ENCODE results near the gene PLSCR5.
A peak's percentile ranks its signal among the peaks of the same experiment; 100 is the strongest.

The PLSCR5 gene

GRCh38 chr3:146543461-146544001 lies 61.6 kb downstream of the PLSCR5 start:
- DNase-seq, result peak; percentile 85

- no peak for DNase-seq
Measured at GRCh38 chr3:146542978-146543377, 62.2 kb downstream of the PLSCR5 start.

- no peak for DNase-seq
Measured at GRCh38 chr3:146542179-146542578, 63.0 kb downstream of the PLSCR5 start.

- DNase-seq, result no peak
Measured at GRCh38 chr3:146540978-146541377, 64.2 kb downstream of the PLSCR5 start.

- no peak for DNase-seq
Measured at GRCh38 chr3:146540236-146540635, 64.9 kb downstream of the PLSCR5 start.

- DNase-seq, result no peak
Measured at GRCh38 chr3:146539315-146539714, 65.8 kb downstream of the PLSCR5 start.

GRCh38 chr3:146537603-146538002 lies 67.5 kb downstream of the PLSCR5 start:
- no peak for DNase-seq

- no peak for DNase-seq
Measured at GRCh38 chr3:146536681-146537080, 68.5 kb downstream of the PLSCR5 start.
